Measurements from ENCODE around the gene ARHGAP6.

- TF ChIP-seq CEBPB (IDR thresholded peaks at IDR 0.05; ENCODE audit: low read depth, low read length) (no peak), ELK1 (IDR thresholded peaks at IDR 0.05; ENCODE audit: borderline replicate concordance, low read depth, low read length) (no peak), BHLHE40 (IDR thresholded peaks at IDR 0.05; ENCODE audit: low read depth, low read length) (no peak), RCOR1 (IDR thresholded peaks at IDR 0.05; ENCODE audit: insufficient replicate concordance, low read length) (no peak), CTCF (conservative IDR thresholded peaks at IDR 0.05; ENCODE audit: low read depth, low read length) (no peak), RFX5 (IDR thresholded peaks at IDR 0.05; ENCODE audit: low read depth, low read length) (no peak), RAD21 (IDR thresholded peaks at IDR 0.05; ENCODE audit: low read length) (no peak), POLR2A (IDR thresholded peaks at IDR 0.05; ENCODE audit: low read depth, low read length) (no peak), FOS (IDR thresholded peaks at IDR 0.05; ENCODE audit: low read depth, low read length) (no peak), MAFK (IDR thresholded peaks at IDR 0.05; ENCODE audit: low read depth, low read length) (no peak)
These were observed 53.8 kb downstream of the ARHGAP6 start for GRCh38 chrX:11611965-11612364.
